Testis (tissue), 2 donors: ENCODE results near the gene TTC23L.

Experiments used
- POLR2A ChIP-seq: fragments of 450-650 bp; IDR thresholded peaks from one replicate; pipeline ENCODE4 v1.6.1; 2017; ENCODE audit warnings: antibody characterized with exemption, mild to moderate bottlenecking, moderate library complexity
- TF ChIP-seq, protein P1 (sequence below), 3 experiments: fragments of 450-650 bp in 2 of 3; fragments of 200-600 bp in 1 of 3; sonication (generic) in 1 of 3; IDR thresholded peaks; one replicate each; pipeline ENCODE4 v1.5.1; 2016 to 2019; ENCODE audit warnings: antibody characterized with exemption in 3 of 3, mild to moderate bottlenecking in 2 of 3, moderate library complexity in 1 of 3

DNA sequence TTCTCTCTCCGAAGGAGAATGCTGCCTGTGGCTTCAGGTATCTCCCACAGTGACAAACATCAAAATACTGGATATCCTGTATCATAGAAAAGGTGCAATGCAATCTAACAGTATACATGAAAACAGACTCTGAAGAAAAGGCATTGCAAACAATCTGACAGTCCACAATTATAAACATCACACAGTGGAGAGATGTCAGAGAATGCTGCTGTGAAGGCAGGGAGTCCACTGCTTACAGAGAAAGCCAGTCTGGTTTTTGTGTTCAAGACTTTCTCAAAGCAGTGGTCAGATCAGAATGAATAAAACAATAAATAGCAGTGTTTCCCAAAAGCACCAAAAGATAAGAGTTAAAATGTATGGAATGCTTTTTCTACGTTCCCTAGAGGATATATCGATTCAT is 28.7 kb downstream of the TTC23L start:
- TF ChIP-seq, protein P1, sequence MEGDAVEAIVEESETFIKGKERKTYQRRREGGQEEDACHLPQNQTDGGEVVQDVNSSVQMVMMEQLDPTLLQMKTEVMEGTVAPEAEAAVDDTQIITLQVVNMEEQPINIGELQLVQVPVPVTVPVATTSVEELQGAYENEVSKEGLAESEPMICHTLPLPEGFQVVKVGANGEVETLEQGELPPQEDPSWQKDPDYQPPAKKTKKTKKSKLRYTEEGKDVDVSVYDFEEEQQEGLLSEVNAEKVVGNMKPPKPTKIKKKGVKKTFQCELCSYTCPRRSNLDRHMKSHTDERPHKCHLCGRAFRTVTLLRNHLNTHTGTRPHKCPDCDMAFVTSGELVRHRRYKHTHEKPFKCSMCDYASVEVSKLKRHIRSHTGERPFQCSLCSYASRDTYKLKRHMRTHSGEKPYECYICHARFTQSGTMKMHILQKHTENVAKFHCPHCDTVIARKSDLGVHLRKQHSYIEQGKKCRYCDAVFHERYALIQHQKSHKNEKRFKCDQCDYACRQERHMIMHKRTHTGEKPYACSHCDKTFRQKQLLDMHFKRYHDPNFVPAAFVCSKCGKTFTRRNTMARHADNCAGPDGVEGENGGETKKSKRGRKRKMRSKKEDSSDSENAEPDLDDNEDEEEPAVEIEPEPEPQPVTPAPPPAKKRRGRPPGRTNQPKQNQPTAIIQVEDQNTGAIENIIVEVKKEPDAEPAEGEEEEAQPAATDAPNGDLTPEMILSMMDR (IDR thresholded peaks at IDR 0.05): no peak
- no peak for TF ChIP-seq POLR2A
